IMR-90 (cell line): ENCODE measurements around the gene ELF2. TPM values are rescaled to one million over a fixed set of nuclear protein-coding genes. Genes with fewer than 3 reads are reported as not detected.

Source experiments
- ATAC-seq: fragments of 200-7000 bp; cut with Tn5 transposase; 2 replicates; pipeline ENCODE4 v1.9.1; 2020; ENCODE audit warnings: low read depth, mild to moderate bottlenecking, moderate library complexity
- BruUV-seq: library from RNA; stranded (reverse); fragments of 400-500 nt; replicated peaks from 2 replicates; lab custom pipeline; 2021; lab: Mats Ljungman, UMichigan
- CTCF ChIA-PET: fragments of 300-600 bp; formaldehyde crosslinking; extraction: SDS; loops from one replicate; lab custom pipeline; 2021; ENCODE audit warnings: antibody characterized with exemption; lab: Yijun Ruan, JAX
- POLR2A ChIA-PET: fragments of 300-600 bp; sonication (Branson Sonifier 250); formaldehyde crosslinking; loops from one replicate; lab custom pipeline; 2022; ENCODE audit warnings: antibody characterized with exemption; ENCODE audit not compliant: unreplicated experiment; lab: Charles Lee
- DNase-seq: peaks from one replicate; pipeline ENCODE4 v3.0.0; 2013
- H2AFZ ChIP-seq: replicated peaks from 2 replicates; pipeline ENCODE3; 2013; ENCODE audit warnings: low read length, mild to moderate bottlenecking; ENCODE audit not compliant: poor library complexity
- H2AK5ac ChIP-seq: 2 replicates; pipeline ENCODE4 v1.6.1; 2013; ENCODE audit warnings: low read depth, low read length, inconsistent platforms
- H2AK9ac ChIP-seq: replicated peaks from 2 replicates; pipeline ENCODE3; 2013; ENCODE audit warnings: mild to moderate bottlenecking, low read depth, low read length, moderate library complexity; ENCODE audit not compliant: poor library complexity
- H2BK120ac ChIP-seq: 2 replicates; pipeline ENCODE4 v1.6.1; 2013; ENCODE audit warnings: low read depth, low read length, inconsistent platforms
- H2BK15ac ChIP-seq: 3 replicates; pipeline ENCODE4 v1.6.1; 2013; ENCODE audit warnings: low read depth, low read length, inconsistent platforms
- H2BK20ac ChIP-seq: 2 replicates; pipeline ENCODE4 v1.6.1; 2013; ENCODE audit warnings: low read depth, mild to moderate bottlenecking, inconsistent platforms, low read length, moderate library complexity
- H2BK5ac ChIP-seq: 2 replicates; pipeline ENCODE4 v1.6.1; 2013; ENCODE audit warnings: mild to moderate bottlenecking, low read depth, low read length, inconsistent platforms; ENCODE audit not compliant: poor library complexity, severe bottlenecking
- H3K14ac ChIP-seq: replicated peaks from 2 replicates; pipeline ENCODE4 v1.6.1; 2013; ENCODE audit warnings: low read depth, low read length, inconsistent platforms
- H3K18ac ChIP-seq: 2 replicates; pipeline ENCODE4 v1.6.1; 2013; ENCODE audit warnings: low read depth, low read length, control low read depth
- H3K23ac ChIP-seq: 2 replicates; pipeline ENCODE4 v1.6.1; 2013; ENCODE audit warnings: low read depth, low read length, inconsistent platforms
- H3K27ac ChIP-seq: 2 replicates; pipeline ENCODE4 v1.5.1; 2013; ENCODE audit warnings: mild to moderate bottlenecking, control low read depth, low read length; ENCODE audit not compliant: insufficient read depth
- H3K27me3 ChIP-seq: 2 replicates; pipeline ENCODE4 v1.6.1; 2013; ENCODE audit warnings: low read length; ENCODE audit not compliant: control insufficient read depth, insufficient read depth
- H3K36me3 ChIP-seq: 2 replicates; pipeline ENCODE4 v1.6.1; 2013; ENCODE audit warnings: low read length, mixed read lengths; ENCODE audit not compliant: control insufficient read depth, insufficient read depth
- H3K4ac ChIP-seq: 2 replicates; pipeline ENCODE4 v1.6.1; 2013; ENCODE audit warnings: low read depth, low read length, inconsistent platforms
- H3K4me1 ChIP-seq: 2 replicates; pipeline ENCODE4 v1.6.1; 2013; ENCODE audit warnings: low read length, mixed read lengths; ENCODE audit not compliant: control insufficient read depth, insufficient read depth
- H3K4me2 ChIP-seq: 2 replicates; pipeline ENCODE4 v1.6.1; 2013; ENCODE audit warnings: low read depth, mild to moderate bottlenecking, control low read depth, low read length, moderate library complexity
- H3K4me3 ChIP-seq: 2 replicates; pipeline ENCODE4 v1.5.1; 2013; ENCODE audit warnings: low read depth, mild to moderate bottlenecking, control low read depth, low read length, moderate library complexity; ENCODE audit not compliant: insufficient read depth
- H3K56ac ChIP-seq: 2 replicates; pipeline ENCODE4 v1.6.1; 2013; ENCODE audit warnings: low read length, inconsistent platforms; ENCODE audit not compliant: insufficient read depth; ENCODE audit errors: extremely low read depth
- H3K79me1 ChIP-seq, 2 experiments: 2 replicates each; pipeline ENCODE4 v1.6.1; 2013; ENCODE audit warnings: low read length in 2 of 2, inconsistent platforms in 1 of 2, low read depth in 1 of 2
- H3K9ac ChIP-seq: 2 replicates; pipeline ENCODE4 v1.6.1; 2013; ENCODE audit warnings: low read depth, low read length, control low read depth
- H3K9me1 ChIP-seq: 2 replicates; pipeline ENCODE4 v1.6.1; 2013; ENCODE audit warnings: low read length, inconsistent platforms; ENCODE audit not compliant: insufficient read depth
- H3K9me3 ChIP-seq: 2 replicates; pipeline ENCODE4 v1.6.1; 2013; ENCODE audit warnings: low read length; ENCODE audit not compliant: control insufficient read depth, insufficient read depth
- H4K20me1 ChIP-seq: 2 replicates; pipeline ENCODE4 v1.6.1; 2013; ENCODE audit warnings: low read length, inconsistent platforms; ENCODE audit not compliant: insufficient read depth
- H4K5ac ChIP-seq: 2 replicates; pipeline ENCODE4 v1.6.1; 2013; ENCODE audit warnings: mild to moderate bottlenecking, low read depth, low read length, control low read depth
- H4K8ac ChIP-seq, 2 experiments: 2 replicates each; pipeline ENCODE4 v1.6.1; 2013; ENCODE audit warnings: low read depth in 2 of 2, low read length in 2 of 2, control low read depth in 1 of 2, inconsistent platforms in 1 of 2
- H4K91ac ChIP-seq: 2 replicates; pipeline ENCODE4 v1.6.1; 2013; ENCODE audit warnings: low read depth, low read length, inconsistent platforms; ENCODE audit not compliant: insufficient read depth
- BHLHE40 ChIP-seq: fragments of 150-350 bp; IDR thresholded peaks from 2 replicates; pipeline ENCODE4 v1.6.1; 2016; ENCODE audit warnings: mild to moderate bottlenecking, low read depth, low read length
- CEBPB ChIP-seq: IDR thresholded peaks from 2 replicates; pipeline ENCODE4 v1.6.1; 2012; ENCODE audit warnings: low read depth, low read length, improper control_type of control experiment
- CHD1 ChIP-seq: IDR thresholded peaks from 2 replicates; pipeline ENCODE4 v1.6.1; 2012; ENCODE audit warnings: low read depth, low read length, improper control_type of control experiment
- FOS ChIP-seq: fragments of 150-350 bp; IDR thresholded peaks from 2 replicates; pipeline ENCODE4 v1.6.1; 2016; ENCODE audit warnings: low read depth, low read length
- MAZ ChIP-seq: IDR thresholded peaks from 2 replicates; pipeline ENCODE4 v1.6.1; 2012; ENCODE audit warnings: low read depth, mild to moderate bottlenecking, low read length, improper control_type of control experiment, moderate library complexity, borderline replicate concordance
- NFE2L2 ChIP-seq: fragments of 150-350 bp; IDR thresholded peaks from 2 replicates; pipeline ENCODE4 v1.6.1; 2016; ENCODE audit warnings: low read depth, mild to moderate bottlenecking, low read length
- RAD21 ChIP-seq: IDR thresholded peaks from 2 replicates; pipeline ENCODE4 v1.6.1; 2012; ENCODE audit warnings: low read length, improper control_type of control experiment
- RCOR1 ChIP-seq: IDR thresholded peaks from 2 replicates; pipeline ENCODE4 v1.6.1; 2012; ENCODE audit warnings: mild to moderate bottlenecking, low read length, improper control_type of control experiment; ENCODE audit not compliant: insufficient replicate concordance
- SMC3 ChIP-seq: fragments of 150-350 bp; IDR thresholded peaks from 2 replicates; pipeline ENCODE4 v1.6.1; 2016; ENCODE audit warnings: low read depth, mild to moderate bottlenecking, antibody characterized with exemption, low read length, moderate library complexity
- whole genome bisulfite sequencing, 2 experiments: methylation state at CpG; one replicate each; pipeline versions ENCODE4 v1.1.5 to v1.1.7; 2013; ENCODE audit warnings: missing lambda C conversion rate in 2 of 2; ENCODE audit not compliant: insufficient read length in 1 of 2; ENCODE audit errors: extremely low coverage in 2 of 2; 5-methylcytosine and 5-hydroxymethylcytosine counted together
- dilution Hi-C: fragments of 300-500 bp; cut with HindIII; formaldehyde crosslinking; loops from one replicate; pipeline ENCODE4 v1.14.3; 2018; ENCODE audit warnings: low sequenced_read_pairs; ENCODE audit not compliant: unreplicated experiment
- in situ Hi-C: fragments of 300-500 bp; cut with MboI; formaldehyde crosslinking; loops from 3 replicates; pipeline ENCODE4 v1.14.3; 2019; ENCODE audit warnings: low sequenced_read_pairs, inconsistent platforms, mixed read lengths
- intact Hi-C: fragments of 100-400 bp; cut with micrococcal nuclease; formaldehyde crosslinking; loops from 2 replicates; pipeline ENCODE4 v1.10.0; 2022
- polyA plus RNA-seq, 3 experiments: library from polyadenylated mRNA; depleted of rRNA; stranded (reverse); fragments of >200 nt; gene quantifications; 2 replicates each; pipeline ENCODE4 v1.2.3, GENCODE V29; 2012; ENCODE audit warnings: low replicate concordance in 1 of 3
- total RNA-seq: library from RNA; depleted of rRNA; stranded (reverse); fragments of >200 nt; gene quantifications from 2 replicates; pipeline ENCODE4 v1.2.3, GENCODE V29; 2012
- TF ChIP-seq, protein P1 (sequence below): conservative IDR thresholded peaks from 2 replicates; pipeline ENCODE4 v1.5.1; 2012; ENCODE audit warnings: mild to moderate bottlenecking, low read depth, low read length, improper control_type of control experiment

Gene ELF2
- total and polyA plus RNA-seq, 2 of the 4 experiments (the other 2 are of a cell fraction), result 14.5 to 42.3 TPM

- Histone ChIP-seq H3K36me3 (no peaks in the 10 kb centered on the region), H2AK5ac (no peak overlapping the region), H4K5ac (no peak overlapping the region), H3K9me1 (peaks cover 3% of the 10 kb centered on the region; the same call in 1 of the 2 replicates), H3K56ac (no peak overlapping the region), H3K4ac (no peak overlapping the region), H3K9ac (no peak overlapping the region), H3K27ac (no peak overlapping the region), H2BK20ac (no peak overlapping the region), H2BK5ac (no peak overlapping the region), H2AK9ac (no peak overlapping the region), H2BK120ac (no peak overlapping the region), H3K18ac (no peak overlapping the region), H3K79me1 (peaks cover 27 to 52% of the 10 kb centered on the region in 2 experiments), H4K20me1 (peaks cover 28% of the 10 kb centered on the region), H3K27me3 (no peaks in the 10 kb centered on the region), H3K23ac (no peak overlapping the region), H2AFZ (no peak overlapping the region), H3K4me2 (no peak overlapping the region), H3K4me3 (no peak overlapping the region), H3K14ac (no peak overlapping the region), H3K4me1 (peaks cover 6% of the 10 kb centered on the region; the same call in 1 of the 2 replicates), H4K91ac (no peak overlapping the region), H2BK15ac (no peak overlapping the region; the same call in 2 of the 3 replicates), H3K9me3 (no peaks in the 10 kb centered on the region), H4K8ac (no peak overlapping the region)
- CTCF ChIA-PET, result interaction anchor here (0.6 to 1.4 kb wide), 11 partner anchors 9 to 137 kb away, joined by 3 to 8 read pairs (median 4); no protein-coding TSS in a partner anchor
- POLR2A ChIA-PET, result no interaction called here
- WGBS, 2 experiments, result no CpG with 5 or more reads among the region's 5 CpGs
- dilution Hi-C loops (no loop called here), intact Hi-C loops (no loop called here), in situ Hi-C loops (no loop called here)
- TF ChIP-seq, protein P1, sequence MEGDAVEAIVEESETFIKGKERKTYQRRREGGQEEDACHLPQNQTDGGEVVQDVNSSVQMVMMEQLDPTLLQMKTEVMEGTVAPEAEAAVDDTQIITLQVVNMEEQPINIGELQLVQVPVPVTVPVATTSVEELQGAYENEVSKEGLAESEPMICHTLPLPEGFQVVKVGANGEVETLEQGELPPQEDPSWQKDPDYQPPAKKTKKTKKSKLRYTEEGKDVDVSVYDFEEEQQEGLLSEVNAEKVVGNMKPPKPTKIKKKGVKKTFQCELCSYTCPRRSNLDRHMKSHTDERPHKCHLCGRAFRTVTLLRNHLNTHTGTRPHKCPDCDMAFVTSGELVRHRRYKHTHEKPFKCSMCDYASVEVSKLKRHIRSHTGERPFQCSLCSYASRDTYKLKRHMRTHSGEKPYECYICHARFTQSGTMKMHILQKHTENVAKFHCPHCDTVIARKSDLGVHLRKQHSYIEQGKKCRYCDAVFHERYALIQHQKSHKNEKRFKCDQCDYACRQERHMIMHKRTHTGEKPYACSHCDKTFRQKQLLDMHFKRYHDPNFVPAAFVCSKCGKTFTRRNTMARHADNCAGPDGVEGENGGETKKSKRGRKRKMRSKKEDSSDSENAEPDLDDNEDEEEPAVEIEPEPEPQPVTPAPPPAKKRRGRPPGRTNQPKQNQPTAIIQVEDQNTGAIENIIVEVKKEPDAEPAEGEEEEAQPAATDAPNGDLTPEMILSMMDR, result peak; percentile 56
- no peak for TF ChIP-seq RCOR1
- TF ChIP-seq FOS, result no peak
- no peak for TF ChIP-seq MAZ
- TF ChIP-seq CEBPB, result peak; percentile 91
- no peak for TF ChIP-seq BHLHE40
- TF ChIP-seq NFE2L2, result no peak
- peak; percentile 55 for TF ChIP-seq SMC3
- TF ChIP-seq RAD21, result peak; percentile 61
- no peak for TF ChIP-seq CHD1
- BruUV-seq, result no TSS peak
- ATAC-seq (peak; percentile 81), DNase-seq (peak; percentile 68)
Measured at GRCh38 chr4:139167774-139168444, 9.1 kb downstream of the ELF2 start.
